A673 (cell line): ENCODE data around the gene LAMB4. TPM values are rescaled to one million over a fixed set of nuclear protein-coding genes. Genes with fewer than 3 reads are reported as not detected.

Source experiments
- BruUV-seq: library from RNA; stranded (reverse); fragments of 400-500 nt; replicated peaks from 2 replicates; lab custom pipeline; 2021; lab: Mats Ljungman, UMichigan
- CTCF ChIA-PET: fragments of 300-600 bp; sonication (Branson Sonifier 250); formaldehyde crosslinking; loops from one replicate; lab custom pipeline; 2022; ENCODE audit warnings: antibody characterized with exemption; lab: Charles Lee
- POLR2A ChIA-PET: fragments of 300-600 bp; sonication (Branson Sonifier 250); formaldehyde crosslinking; loops from one replicate; lab custom pipeline; 2022; ENCODE audit warnings: antibody characterized with exemption; ENCODE audit not compliant: low non-redundant PET; lab: Charles Lee
- DNase-seq: peaks from one replicate; pipeline ENCODE4 v3.0.0-alpha.2; 2015; ENCODE audit warnings: low spot score
- H3K27ac ChIP-seq: fragments of 200-600 bp; sonication (generic); 2 replicates; pipeline ENCODE4 v1.5.1; 2016; ENCODE audit warnings: mixed run types, low read depth, mild to moderate bottlenecking, mixed read lengths, antibody characterized with exemption, low read length; ENCODE audit not compliant: poor library complexity, severe bottlenecking
- H3K27me3 ChIP-seq: fragments of 200-600 bp; sonication (generic); replicated peaks from 2 replicates; pipeline ENCODE4 v1.6.1; 2017; ENCODE audit warnings: mixed run types, low read depth, mild to moderate bottlenecking, mixed read lengths, antibody characterized with exemption, low read length; ENCODE audit not compliant: insufficient read depth, poor library complexity
- H3K36me3 ChIP-seq: fragments of 200-600 bp; sonication (generic); 2 replicates; pipeline ENCODE4 v1.6.1; 2016; ENCODE audit warnings: mixed run types, mild to moderate bottlenecking, mixed read lengths, antibody characterized with exemption, low read length; ENCODE audit not compliant: insufficient read depth, poor library complexity, severe bottlenecking
- H3K4me1 ChIP-seq: fragments of 200-600 bp; sonication (generic); 2 replicates; pipeline ENCODE4 v1.6.1; 2017; ENCODE audit warnings: mixed run types, mild to moderate bottlenecking, mixed read lengths, antibody characterized with exemption, low read length; ENCODE audit not compliant: insufficient read depth, poor library complexity, severe bottlenecking
- H3K4me3 ChIP-seq: fragments of 200-600 bp; sonication (generic); 2 replicates; pipeline ENCODE4 v1.5.1; 2016; ENCODE audit warnings: low read depth, mixed run types, mild to moderate bottlenecking, mixed read lengths, low read length; ENCODE audit not compliant: poor library complexity, severe bottlenecking
- H3K9me3 ChIP-seq: fragments of 200-600 bp; sonication (generic); 2 replicates; pipeline ENCODE4 v1.6.1; 2016; ENCODE audit warnings: mixed run types, low read depth, mild to moderate bottlenecking, mixed read lengths, antibody characterized with exemption, low read length; ENCODE audit not compliant: poor library complexity, severe bottlenecking
- CTCF ChIP-seq: fragments of 300-800, 200-600 bp; sonication (generic); conservative IDR thresholded peaks from 2 replicates; pipeline ENCODE4 v1.5.1; 2017; ENCODE audit warnings: low read depth, mild to moderate bottlenecking, antibody characterized with exemption, low read length, moderate library complexity, mixed read lengths
- EZH2 ChIP-seq: fragments of 200-600 bp; sonication (generic); IDR thresholded peaks from 2 replicates; pipeline ENCODE4 v1.6.1; 2017; ENCODE audit warnings: borderline replicate concordance, low read depth, mild to moderate bottlenecking, mixed read lengths, antibody characterized with exemption, low read length; ENCODE audit not compliant: poor library complexity, severe bottlenecking
- intact Hi-C: fragments of 100-400 bp; cut with micrococcal nuclease; formaldehyde crosslinking; loops from one replicate; pipeline ENCODE4 v1.10.0; 2022; ENCODE audit not compliant: unreplicated experiment
- total RNA-seq: library from RNA; stranded (reverse); gene quantifications from 2 replicates; pipeline ENCODE4 v1.2.3, GENCODE V29; 2021

LAMB4 gene
- total RNA-seq, 1 experiment from 2014 or later: 0.21 TPM

GRCh38 chr7:108063520-108063933 lies 66.6 kb downstream of the LAMB4 start:
- Histone ChIP-seq H3K36me3 (no peaks in the 10 kb centered on the region), H3K4me1 (no peaks in the 10 kb centered on the region), H3K27me3 (no peaks in the 10 kb centered on the region), H3K4me3 (no peak overlapping the region), H3K9me3 (no peaks in the 10 kb centered on the region), H3K27ac (no peak overlapping the region)
- no TSS peak for BruUV-seq
- POLR2A ChIA-PET: no interaction called here
- intact Hi-C loops: no loop called here
- DNase-seq: no peak
- CTCF ChIA-PET: no interaction called here
- TF ChIP-seq CTCF (no peak), EZH2 (no peak)

- TF ChIP-seq CTCF (no peak), EZH2 (no peak)
- no peaks in the 10 kb centered on the region for H3K9me3 ChIP-seq
- H3K4me1 ChIP-seq: no peaks in the 10 kb centered on the region
- H3K27me3 ChIP-seq: no peaks in the 10 kb centered on the region
- intact Hi-C loops: no loop called here
- BruUV-seq: no TSS peak
- CTCF ChIA-PET: interaction anchor here (0.7 kb wide), 1 partner anchor 13 kb away, joined by 3 read pairs; no protein-coding TSS in a partner anchor
- H3K36me3 ChIP-seq: no peaks in the 10 kb centered on the region
- no peak overlapping the region for H3K27ac ChIP-seq
- no peak for DNase-seq
- H3K4me3 ChIP-seq: no peak overlapping the region
- POLR2A ChIA-PET: interaction anchor here (0.5 kb wide), 1 partner anchor 988 kb away, joined by 3 read pairs; no protein-coding TSS in a partner anchor
Observed at GRCh38 chr7:108062250-108063014, 67.7 kb downstream of the LAMB4 start.

GRCh38 chr7:108059526-108059925 lies 70.6 kb downstream of the LAMB4 start:
- no peaks in the 10 kb centered on the region for H3K9me3 ChIP-seq
- no peak for DNase-seq
- no peak overlapping the region for H3K27ac ChIP-seq
- ChIA-PET CTCF (no interaction called here), POLR2A (interaction anchor here (0.5 to 0.6 kb wide), 2 partner anchors 19 to 134 kb away, joined by 3 to 12 read pairs; no protein-coding TSS in a partner anchor)
- no peaks in the 10 kb centered on the region for H3K27me3 ChIP-seq
- intact Hi-C loops: no loop called here
- no peaks in the 10 kb centered on the region for H3K4me1 ChIP-seq
- BruUV-seq: no TSS peak
- no peaks in the 10 kb centered on the region for H3K36me3 ChIP-seq
- no peak overlapping the region for H3K4me3 ChIP-seq
- TF ChIP-seq CTCF (no peak), EZH2 (no peak)
